Spleen (tissue), 7 donors: ENCODE results near the gene TSPAN18.

Experiments used
- CTCF ChIP-seq, 11 experiments: fragments of 200-600 bp in 7 of 11; fragments of 450-650 bp in 4 of 11; sonication (generic) in 4 of 11; IDR thresholded peaks in 8 of 11; conservative IDR thresholded peaks in 3 of 11; 1 replicate in 7 of 11; 2 replicates in 4 of 11; pipeline versions ENCODE4 v1.4.0 to v1.8.0; 2016 to 2021; ENCODE audit warnings: antibody characterized with exemption in 11 of 11, inconsistent platforms in 4 of 11, mild to moderate bottlenecking in 1 of 11
- POLR2A ChIP-seq, 3 donors: fragments of 450-650 bp; IDR thresholded peaks; one replicate each; pipeline ENCODE4 v1.5.1; 2017; ENCODE audit warnings: antibody characterized with exemption in 3 of 3, mild to moderate bottlenecking in 1 of 3
- donor health status: DM: no; HTN: no; CAD: no; lungs with moderate emphysema.
- donor health status: DM: no; HTN: no; CAD: no.
- donor health status: DM: no; HTN: no; CAD: no.

GRCh38 chr11:44909557-44909956 is 182.8 kb downstream of the TSPAN18 start:
- TF ChIP-seq CTCF (IDR thresholded peaks at IDR 0.05 in 8 of 11, conservative IDR thresholded peaks at IDR 0.05 in 3 of 11) (no peak), POLR2A (IDR thresholded peaks at IDR 0.05) (no peak)
